OCI-LY1 (cell line): ENCODE measurements around the gene TJP3.

Experiments
- H2AFZ ChIP-seq: fragments of 200-600 bp; sonication (generic), shearing (Covaris generic); 2 replicates; pipeline ENCODE4 v1.6.0; 2014; ENCODE audit warnings: antibody characterized with exemption, mild to moderate bottlenecking, low read length
- H3F3A ChIP-seq: fragments of 200-600 bp; sonication (generic), shearing (Covaris generic); 2 replicates; pipeline ENCODE4 v1.6.0; 2014; ENCODE audit warnings: mild to moderate bottlenecking, antibody characterized with exemption, low read length, moderate library complexity; ENCODE audit not compliant: insufficient read depth
- H3K27ac ChIP-seq: fragments of 200-600 bp; sonication (generic); 2 replicates; pipeline ENCODE4 v1.5.1; 2014; ENCODE audit warnings: low read length, mixed run types, mild to moderate bottlenecking, low read depth; ENCODE audit not compliant: poor library complexity, severe bottlenecking
- H3K27me3 ChIP-seq: fragments of 200-600 bp; sonication (generic); 2 replicates; pipeline ENCODE4 v1.6.0; 2014; ENCODE audit warnings: antibody characterized with exemption, mild to moderate bottlenecking, low read length, moderate library complexity; ENCODE audit not compliant: insufficient read depth
- H3K36me3 ChIP-seq: fragments of 200-600 bp; sonication (generic); 2 replicates; pipeline ENCODE4 v1.6.1; 2014; ENCODE audit warnings: mild to moderate bottlenecking, antibody characterized with exemption, low read length, moderate library complexity, mixed read lengths; ENCODE audit not compliant: insufficient read depth
- H3K4me1 ChIP-seq: fragments of 200-600 bp; sonication (generic); 2 replicates; pipeline ENCODE4 v1.5.1; 2014; ENCODE audit warnings: mild to moderate bottlenecking, low read length, moderate library complexity; ENCODE audit not compliant: insufficient read depth, severe bottlenecking
- H3K4me2 ChIP-seq: fragments of 200-600 bp; sonication (generic), shearing (Covaris generic); 2 replicates; pipeline ENCODE4 v1.6.1; 2014; ENCODE audit warnings: low read length
- H3K4me3 ChIP-seq: fragments of 200-600 bp; sonication (generic); 2 replicates; pipeline ENCODE4 v1.5.1; 2014; ENCODE audit warnings: low read length, low read depth, mild to moderate bottlenecking, mixed read lengths; ENCODE audit not compliant: poor library complexity, severe bottlenecking
- H3K79me2 ChIP-seq: fragments of 200-600 bp; shearing (Covaris generic); 2 replicates; pipeline ENCODE4 v1.6.1; 2016; ENCODE audit warnings: mixed run types, low read length, mixed read lengths; ENCODE audit not compliant: insufficient read depth
- H3K9ac ChIP-seq: fragments of 200-600 bp; sonication (generic), shearing (Covaris generic); 2 replicates; pipeline ENCODE4 v1.6.1; 2014; ENCODE audit warnings: mild to moderate bottlenecking, low read length, mixed read lengths
- H3K9me2 ChIP-seq: fragments of 200-600 bp; sonication (generic), shearing (Covaris generic); 2 replicates; pipeline ENCODE4 v1.6.1; 2014; ENCODE audit warnings: low read depth, mild to moderate bottlenecking, low read length, mixed read lengths
- H3K9me3 ChIP-seq: fragments of 200-600 bp; shearing (Covaris generic); 2 replicates; pipeline ENCODE4 v1.6.1; 2014; ENCODE audit warnings: low read length, mixed read lengths
- H4K20me1 ChIP-seq: fragments of 200-600 bp; sonication (generic), shearing (Covaris generic); 2 replicates; pipeline ENCODE4 v1.6.0; 2016; ENCODE audit warnings: mild to moderate bottlenecking, low read length; ENCODE audit not compliant: insufficient read depth
- EZH2 ChIP-seq: fragments of 200-600 bp; sonication (generic), shearing (Covaris generic); IDR thresholded peaks from 2 replicates; pipeline ENCODE4 v1.8.0; 2017; ENCODE audit warnings: borderline replicate concordance, mixed run types, mild to moderate bottlenecking, antibody characterized with exemption, low read length, moderate library complexity, mixed read lengths
- TF ChIP-seq, protein P1 (sequence below): fragments of 200-600 bp; sonication (generic), shearing (Covaris generic); IDR thresholded peaks from 2 replicates; pipeline ENCODE4 v1.5.1; 2017; ENCODE audit warnings: mild to moderate bottlenecking, antibody characterized with exemption, low read length, moderate library complexity, mixed read lengths

TJP3 gene

GRCh38 chr19:3750211-3750610 is 42.0 kb downstream of the TJP3 start:
- H3F3A ChIP-seq = no peaks in the 10 kb centered on the region
- no peak overlapping the region for H2AFZ ChIP-seq
- H3K4me3 ChIP-seq = no peak overlapping the region
- H4K20me1 ChIP-seq = no peaks in the 10 kb centered on the region
- H3K36me3 ChIP-seq = peaks cover 13% of the 10 kb centered on the region
- H3K27me3 ChIP-seq = no peaks in the 10 kb centered on the region; the same call in 1 of the 2 replicates
- no peak overlapping the region for H3K4me2 ChIP-seq
- H3K27ac ChIP-seq = no peak overlapping the region
- no peaks in the 10 kb centered on the region for H3K4me1 ChIP-seq
- H3K9me2 ChIP-seq = no peaks in the 10 kb centered on the region
- no peak for TF ChIP-seq EZH2
- TF ChIP-seq, protein P1, sequence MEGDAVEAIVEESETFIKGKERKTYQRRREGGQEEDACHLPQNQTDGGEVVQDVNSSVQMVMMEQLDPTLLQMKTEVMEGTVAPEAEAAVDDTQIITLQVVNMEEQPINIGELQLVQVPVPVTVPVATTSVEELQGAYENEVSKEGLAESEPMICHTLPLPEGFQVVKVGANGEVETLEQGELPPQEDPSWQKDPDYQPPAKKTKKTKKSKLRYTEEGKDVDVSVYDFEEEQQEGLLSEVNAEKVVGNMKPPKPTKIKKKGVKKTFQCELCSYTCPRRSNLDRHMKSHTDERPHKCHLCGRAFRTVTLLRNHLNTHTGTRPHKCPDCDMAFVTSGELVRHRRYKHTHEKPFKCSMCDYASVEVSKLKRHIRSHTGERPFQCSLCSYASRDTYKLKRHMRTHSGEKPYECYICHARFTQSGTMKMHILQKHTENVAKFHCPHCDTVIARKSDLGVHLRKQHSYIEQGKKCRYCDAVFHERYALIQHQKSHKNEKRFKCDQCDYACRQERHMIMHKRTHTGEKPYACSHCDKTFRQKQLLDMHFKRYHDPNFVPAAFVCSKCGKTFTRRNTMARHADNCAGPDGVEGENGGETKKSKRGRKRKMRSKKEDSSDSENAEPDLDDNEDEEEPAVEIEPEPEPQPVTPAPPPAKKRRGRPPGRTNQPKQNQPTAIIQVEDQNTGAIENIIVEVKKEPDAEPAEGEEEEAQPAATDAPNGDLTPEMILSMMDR = no peak
- H3K9me3 ChIP-seq = no peaks in the 10 kb centered on the region
- H3K9ac ChIP-seq = no peak overlapping the region
- no peaks in the 10 kb centered on the region for H3K79me2 ChIP-seq

DNA sequence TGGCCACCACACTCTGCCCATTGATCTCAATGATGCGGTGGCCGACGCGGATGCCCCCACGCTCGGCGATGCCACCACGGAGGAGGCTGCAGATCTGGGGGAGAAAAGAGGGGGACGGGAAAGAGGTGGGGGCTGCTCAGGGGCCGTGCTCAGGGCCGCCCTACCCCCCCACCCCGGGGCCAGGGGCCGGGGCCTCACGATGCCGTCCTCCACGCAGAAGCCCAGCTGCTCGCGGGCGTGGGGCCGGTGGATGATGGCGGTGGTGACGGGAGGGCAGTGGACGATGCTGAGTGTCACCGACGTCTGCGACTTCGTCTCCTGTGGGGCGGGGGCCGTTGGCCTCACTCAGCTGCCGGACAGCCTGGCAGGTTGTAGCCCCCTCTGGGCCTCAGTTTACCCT is 43.1 kb downstream of the TJP3 start:
- Histone ChIP-seq H3K27me3 (no peaks in the 10 kb centered on the region; the same call in 1 of the 2 replicates), H3K4me1 (no peaks in the 10 kb centered on the region), H4K20me1 (no peaks in the 10 kb centered on the region), H3K27ac (no peak overlapping the region), H3K9me2 (no peaks in the 10 kb centered on the region), H3K4me3 (no peak overlapping the region), H3K79me2 (no peaks in the 10 kb centered on the region), H3K36me3 (peaks cover 13% of the 10 kb centered on the region), H3K4me2 (no peak overlapping the region), H3K9ac (no peak overlapping the region), H3K9me3 (no peaks in the 10 kb centered on the region), H3F3A (no peaks in the 10 kb centered on the region), H2AFZ (no peak overlapping the region)
- no peak for TF ChIP-seq EZH2
- TF ChIP-seq, protein P1 = no peak

DNA sequence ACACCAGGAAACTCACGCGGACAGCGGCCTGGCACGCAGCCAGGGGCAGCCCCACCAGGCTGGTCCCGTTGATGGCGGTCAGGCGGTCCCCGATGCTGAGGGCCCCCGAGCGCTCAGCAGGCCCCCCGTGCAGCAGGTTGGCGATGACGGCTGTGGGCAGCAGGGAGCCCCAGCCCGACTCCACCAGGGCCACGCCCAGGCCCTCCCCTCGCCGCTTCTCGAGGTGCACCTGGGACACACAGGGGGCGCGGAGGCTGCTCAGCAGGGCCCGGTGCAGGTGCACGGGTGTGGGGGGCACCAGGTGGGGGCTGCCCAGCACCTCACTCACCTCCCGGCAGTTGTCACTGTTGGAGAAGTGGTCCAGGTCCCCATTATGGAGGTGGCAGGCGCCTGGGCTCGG is 44.3 kb downstream of the TJP3 start:
- Histone ChIP-seq H3K4me1 (no peaks in the 10 kb centered on the region), H3F3A (no peaks in the 10 kb centered on the region), H3K9ac (no peak overlapping the region), H3K4me2 (no peak overlapping the region), H3K27me3 (no peaks in the 10 kb centered on the region), H3K36me3 (peaks cover 19% of the 10 kb centered on the region), H2AFZ (no peak overlapping the region), H3K9me2 (no peaks in the 10 kb centered on the region), H3K27ac (no peak overlapping the region), H3K4me3 (no peak overlapping the region), H4K20me1 (no peaks in the 10 kb centered on the region), H3K9me3 (no peaks in the 10 kb centered on the region), H3K79me2 (no peaks in the 10 kb centered on the region)
- TF ChIP-seq EZH2 = no peak
- TF ChIP-seq, protein P1 = no peak
